HG03558 (cell line): Measurements from ENCODE around the gene INSL3.

Source experiments
- ATAC-seq: cut with Tn5 transposase; IDR thresholded peaks from one replicate; pipeline ENCODE4 v1.9.1; 2021; ENCODE audit warnings: moderate number of reproducible peaks; ENCODE audit not compliant: unreplicated experiment; ENCODE audit errors: extremely low read depth

Gene INSL3

DNA sequence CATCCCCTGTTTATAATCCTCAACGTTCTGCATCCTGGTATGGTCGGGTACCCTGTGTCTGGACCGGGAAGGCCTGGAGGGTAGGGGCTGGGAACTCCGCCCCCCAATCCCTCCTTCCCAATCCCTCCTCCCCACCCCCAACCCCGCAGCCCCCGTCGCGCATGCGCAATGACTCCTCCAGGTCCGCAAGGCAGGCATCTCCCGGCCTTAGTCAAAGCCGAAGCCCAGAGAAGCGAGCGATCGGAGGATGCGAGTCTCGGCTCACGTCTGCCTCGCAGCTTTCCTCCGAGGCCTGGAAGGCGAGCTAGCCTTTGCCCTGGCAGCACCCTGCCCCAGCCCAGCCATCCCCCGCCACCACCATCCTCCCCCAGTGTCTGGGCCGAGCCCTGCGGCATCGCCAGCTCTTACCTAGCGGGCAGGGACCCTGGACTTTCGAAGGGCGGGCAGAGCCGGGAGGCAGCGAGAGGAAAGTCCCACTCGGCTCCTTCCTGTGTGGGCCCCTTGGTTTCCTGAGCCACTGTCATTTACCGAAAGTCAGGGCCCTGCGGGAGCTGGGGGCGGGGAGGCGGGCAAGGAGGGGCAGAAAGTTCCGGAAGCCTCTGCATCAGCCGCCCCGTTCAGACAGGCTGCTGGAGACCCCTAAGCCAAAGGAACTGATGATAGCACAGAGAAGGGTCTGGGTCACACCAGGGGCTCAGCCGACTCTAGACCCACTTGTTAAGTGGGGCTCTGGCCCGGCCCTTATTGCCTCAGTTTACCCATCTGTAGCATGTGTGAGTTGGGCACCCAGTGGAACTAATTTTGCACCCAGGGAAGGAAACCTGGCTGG lies 26.4 kb upstream of the INSL3 start, which contains the start of gene JAK3:
Gene JAK3 (minus strand): TSS at position 445 of the 829 bp plus-strand sequence. CDS start 3,565 bp downstream, outside the sequence.
- ATAC-seq = no peak

DNA sequence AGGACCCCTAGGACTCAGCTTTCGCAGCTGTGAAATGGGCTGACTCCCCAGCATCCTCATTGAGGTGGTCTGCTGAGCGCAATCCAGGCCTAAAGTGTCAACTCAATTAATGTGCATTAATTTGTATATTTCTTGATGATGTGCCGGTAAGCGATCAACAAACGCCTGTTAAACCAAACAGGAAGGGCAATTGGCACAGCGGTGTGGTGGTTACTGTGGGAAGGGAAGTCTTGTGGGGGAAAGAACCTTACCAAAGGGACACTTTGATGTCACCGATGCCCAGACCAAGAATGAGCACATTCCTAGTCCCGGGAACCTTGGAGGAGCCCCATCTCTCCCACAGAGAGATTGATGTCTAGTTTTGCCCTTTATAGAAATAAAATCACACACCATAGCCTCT lies 24.8 kb upstream of the INSL3 start:
- ATAC-seq = no peak

- ATAC-seq = no peak
Measured at GRCh38 chr19:17843908-17844490, 22.7 kb upstream of the INSL3 start.

DNA sequence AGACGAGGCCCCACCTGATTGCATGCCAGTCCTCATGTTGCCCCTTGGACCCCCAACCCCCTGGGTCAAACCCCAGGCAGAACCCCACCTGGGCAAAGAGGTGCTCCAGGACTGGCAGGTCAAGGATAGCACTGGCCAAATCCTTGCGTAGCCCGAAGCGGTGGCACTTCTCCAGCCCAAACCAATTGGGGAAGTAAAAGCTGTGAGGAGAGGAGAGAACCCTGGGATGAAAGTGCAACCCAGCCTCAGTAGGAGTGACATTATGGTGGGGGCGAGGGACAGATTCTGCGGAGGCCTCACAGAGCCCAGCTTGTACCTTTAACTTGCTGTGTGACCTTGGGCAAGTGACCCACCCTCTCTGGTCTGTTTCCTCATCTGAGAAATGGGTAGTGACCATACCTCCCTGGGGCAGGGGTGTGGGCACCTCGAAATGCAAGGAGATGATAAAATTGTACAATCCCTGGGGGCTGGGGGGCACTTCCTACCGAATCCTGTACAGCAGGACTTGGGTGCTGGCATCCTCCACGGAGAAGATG lies 22.0 kb upstream of the INSL3 start:
- no peak for ATAC-seq

- ATAC-seq = no peak
Measured at GRCh38 chr19:17842663-17843291, 21.5 kb upstream of the INSL3 start.

GRCh38 chr19:17841810-17842662 lies 20.7 kb upstream of the INSL3 start:
- ATAC-seq = no peak

GRCh38 chr19:17841371-17841809 lies 20.1 kb upstream of the INSL3 start:
- ATAC-seq = no peak

GRCh38 chr19:17840019-17840418 lies 18.7 kb upstream of the INSL3 start:
- no peak for ATAC-seq

DNA sequence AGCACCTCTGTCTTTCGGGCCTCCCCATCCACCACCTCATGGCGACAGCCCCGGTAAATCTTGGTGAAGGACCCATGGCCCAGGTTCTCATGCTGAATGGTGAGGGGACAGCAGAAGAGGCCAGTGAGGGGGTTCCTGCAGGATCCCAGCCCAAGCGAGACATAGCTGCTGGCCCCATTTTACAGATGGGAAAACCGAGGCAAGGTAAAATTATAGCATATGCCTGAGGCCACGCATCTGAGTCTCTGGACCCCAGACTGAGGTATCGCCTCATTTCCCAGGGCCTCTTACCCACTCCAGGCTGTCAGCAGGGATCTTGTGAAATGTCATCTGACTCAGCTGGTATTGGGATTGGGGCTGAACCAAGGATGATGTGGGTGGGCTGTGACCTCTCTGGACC lies 16.7 kb upstream of the INSL3 start:
- ATAC-seq = no peak

DNA sequence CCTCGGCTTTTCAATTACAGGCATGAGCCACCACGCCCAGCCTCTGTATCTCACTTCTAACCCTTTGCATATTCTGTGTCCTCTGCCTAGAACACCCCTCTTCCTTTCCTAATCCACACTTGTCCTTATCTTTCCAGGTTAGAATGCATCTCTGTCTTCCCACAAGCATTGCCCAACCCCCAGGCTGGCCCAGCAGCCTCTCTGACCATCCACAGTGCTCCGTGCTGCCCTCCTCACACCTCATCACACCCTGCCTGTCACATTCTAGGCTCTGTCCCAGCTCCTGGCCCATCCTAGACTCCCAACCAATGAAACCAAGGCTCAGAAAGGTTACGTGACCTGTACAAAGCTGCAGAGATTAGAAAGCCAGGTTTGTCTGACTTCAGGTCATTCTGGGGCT lies 15.2 kb upstream of the INSL3 start:
- no peak for ATAC-seq

DNA sequence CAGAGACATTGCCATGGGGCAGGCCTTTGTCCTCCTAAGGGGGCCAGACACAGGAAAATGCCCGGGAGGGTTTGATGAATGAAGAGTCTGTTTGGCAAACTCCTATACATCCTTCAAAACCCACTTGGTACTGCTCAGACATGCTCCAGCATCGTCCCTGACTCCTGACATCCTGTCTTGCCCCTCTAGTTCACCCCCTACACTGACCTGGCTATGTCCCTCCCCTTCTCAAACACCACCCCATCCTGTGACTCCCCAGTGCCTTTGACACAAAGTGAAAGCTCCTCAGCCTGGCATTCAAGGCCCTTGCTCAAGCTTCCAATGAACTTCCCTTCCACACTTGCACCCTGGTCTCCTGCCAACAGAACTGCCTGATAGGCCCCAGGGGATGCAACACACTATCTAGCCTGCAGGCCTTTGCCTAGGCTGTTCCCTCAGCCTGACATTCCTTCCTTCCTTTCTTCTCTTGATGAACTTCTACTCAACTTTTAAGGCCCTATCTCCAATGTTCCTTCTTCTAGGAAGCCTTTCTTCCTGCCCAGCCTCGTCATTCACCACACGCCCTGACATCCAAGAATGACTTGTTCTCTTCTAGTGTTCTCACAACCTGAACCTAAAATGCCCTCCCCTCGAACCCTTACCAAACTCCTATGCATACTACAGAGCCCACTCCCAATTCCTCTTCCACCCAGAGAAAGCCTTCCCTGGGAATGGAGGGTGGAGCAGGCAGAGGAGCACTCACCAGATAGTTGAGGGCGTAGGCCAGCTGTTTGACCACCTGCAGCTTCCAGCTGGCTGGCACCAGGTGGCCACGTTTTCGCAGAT lies 14.1 kb upstream of the INSL3 start:
- no peak for ATAC-seq

GRCh38 chr19:17834350-17835181 lies 13.2 kb upstream of the INSL3 start:
- no peak for ATAC-seq

DNA sequence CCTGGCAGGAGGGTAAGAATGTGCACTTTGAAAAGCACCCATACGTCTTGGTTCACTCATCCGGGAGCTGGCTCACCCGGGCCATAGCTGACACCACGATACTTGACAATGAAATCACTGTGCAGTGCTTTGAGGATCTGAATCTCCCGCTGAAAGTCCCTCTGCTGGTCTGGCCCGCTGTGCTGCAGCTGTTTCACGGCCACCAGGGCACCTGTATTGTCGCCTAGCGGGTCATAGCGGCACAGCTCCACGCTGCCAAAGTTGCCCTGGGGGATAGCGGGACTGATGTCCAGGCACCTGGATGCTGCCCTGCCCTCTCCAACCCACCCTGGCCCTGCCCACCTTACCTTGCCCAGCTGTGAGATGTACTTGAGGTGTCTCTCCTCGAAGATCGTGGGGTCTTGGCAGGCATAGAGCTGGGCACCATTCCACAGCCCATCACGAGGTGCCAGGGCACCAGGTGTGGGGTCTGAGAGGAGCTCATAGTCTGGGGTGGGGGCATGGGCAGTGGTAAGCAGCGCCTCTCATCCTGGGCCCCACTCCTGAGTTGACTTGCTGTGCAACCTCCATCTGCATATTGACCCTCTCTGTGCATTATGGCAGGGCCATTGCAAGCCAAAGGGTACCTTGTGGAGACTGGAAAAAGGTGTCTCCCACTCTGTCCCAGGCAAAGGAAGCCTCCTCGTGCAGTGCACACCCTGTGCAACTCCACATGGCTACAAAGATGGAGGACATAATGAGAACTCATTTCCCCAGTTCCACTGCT lies 11.3 kb upstream of the INSL3 start:
- no peak for ATAC-seq

DNA sequence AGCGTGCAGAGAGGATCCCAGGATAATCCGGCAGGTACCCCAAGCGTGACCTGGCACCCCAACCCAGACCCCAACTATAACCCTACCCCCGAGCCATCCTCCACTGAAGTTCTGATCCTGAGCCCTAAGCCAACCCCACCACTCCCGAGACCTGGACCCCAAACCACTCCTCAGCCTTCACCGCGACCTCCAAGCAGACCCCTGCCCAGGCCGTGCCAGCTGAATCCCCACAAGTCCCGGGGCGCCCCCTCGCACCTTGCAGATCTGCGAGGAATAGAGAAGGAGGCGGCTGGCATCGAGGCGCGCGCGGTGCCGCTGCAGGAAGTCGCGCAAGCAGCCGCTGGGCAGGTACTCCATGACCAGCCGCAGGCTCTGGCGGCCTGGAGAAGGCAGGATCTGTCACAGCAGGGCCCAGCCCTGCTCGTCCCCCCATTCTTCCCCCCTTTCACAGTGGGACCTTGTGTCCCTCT lies 10.1 kb upstream of the INSL3 start:
- no peak for ATAC-seq

DNA sequence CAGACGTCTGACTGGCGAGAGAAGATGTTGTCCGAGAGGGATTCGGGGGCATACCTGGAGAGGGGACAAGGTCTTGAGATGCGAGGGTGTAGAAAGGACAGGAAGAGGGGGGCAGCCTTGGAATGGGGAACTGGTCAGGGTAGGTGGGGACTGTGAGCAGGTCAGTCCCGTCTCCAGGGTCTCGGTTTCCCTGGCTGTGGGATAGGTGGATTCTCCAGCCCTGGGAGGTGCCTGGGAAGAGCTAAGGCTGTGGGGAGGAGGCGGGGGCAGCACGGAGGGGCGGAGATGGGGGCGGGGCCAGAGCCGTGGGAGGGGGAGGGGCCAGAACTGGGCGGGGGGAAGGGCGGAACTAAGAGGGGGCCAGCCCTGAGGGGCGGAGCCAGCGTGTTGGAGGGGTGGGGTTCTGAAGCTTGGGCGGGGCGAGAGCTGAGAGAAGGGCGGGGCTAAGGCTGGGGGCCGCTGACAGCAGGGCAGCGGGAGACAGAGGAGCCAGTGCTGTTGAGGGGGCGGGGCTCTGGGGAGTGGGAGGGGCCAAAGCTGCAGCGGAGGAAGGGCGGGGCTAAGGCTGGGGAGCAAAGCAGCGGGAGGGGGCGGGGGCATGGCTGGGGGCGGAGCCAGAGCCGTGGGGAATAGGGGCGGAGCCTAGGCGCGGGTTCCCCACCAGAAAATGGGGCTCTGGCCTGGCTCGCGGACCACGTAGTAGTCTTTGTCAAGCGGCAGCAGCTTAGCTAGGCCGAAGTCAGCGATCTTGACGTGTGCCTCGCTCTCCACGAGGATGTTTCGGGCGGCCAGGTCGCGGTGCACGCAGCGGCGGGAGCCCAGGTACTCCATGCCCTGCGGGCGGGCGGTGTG lies 9.5 kb upstream of the INSL3 start:
- no peak for ATAC-seq

GRCh38 chr19:17829855-17830566 lies 8.7 kb upstream of the INSL3 start:
- no peak for ATAC-seq
